Neuronal stem cell (in vitro differentiated cells): Measurements from ENCODE around the gene OR10A5. TPM values are rescaled to one million over a fixed set of nuclear protein-coding genes. Genes with fewer than 3 reads are reported as not detected.
"Not testable (repeated sequence)": the region's sequence is repeated elsewhere in the genome, so short reads cannot be mapped to it uniquely, and the experiment has no call there.

Experiments
- DNase-seq: peaks from one replicate; pipeline ENCODE4 v3.0.0-alpha.2; 2013; ENCODE audit warnings: low spot score
- H2AFZ ChIP-seq: one replicate; pipeline ENCODE4 v1.6.1; 2013; ENCODE audit warnings: mild to moderate bottlenecking, low read length, inconsistent platforms
- H2AK5ac ChIP-seq: 2 replicates; pipeline ENCODE4 v1.6.1; 2013; ENCODE audit warnings: low read depth, mild to moderate bottlenecking, inconsistent platforms, low read length, moderate library complexity, mixed read lengths
- H2BK120ac ChIP-seq: 2 replicates; pipeline ENCODE4 v1.6.1; 2013; ENCODE audit warnings: low read depth, mild to moderate bottlenecking, inconsistent platforms, low read length, moderate library complexity, mixed read lengths
- H2BK12ac ChIP-seq: one replicate; pipeline ENCODE4 v1.6.1; 2013; ENCODE audit warnings: low read length, inconsistent platforms
- H2BK15ac ChIP-seq: 2 replicates; pipeline ENCODE4 v1.6.1; 2013; ENCODE audit warnings: mild to moderate bottlenecking, low read length, inconsistent platforms, mixed read lengths
- H2BK5ac ChIP-seq: one replicate; pipeline ENCODE4 v1.6.1; 2013; ENCODE audit warnings: inconsistent platforms, mild to moderate bottlenecking, low read length, moderate library complexity
- H3K14ac ChIP-seq: one replicate; pipeline ENCODE4 v1.6.1; 2013; ENCODE audit warnings: low read length, inconsistent platforms
- H3K18ac ChIP-seq: 2 replicates; pipeline ENCODE4 v1.6.1; 2013; ENCODE audit warnings: low read length, inconsistent platforms
- H3K23ac ChIP-seq: 2 replicates; pipeline ENCODE4 v1.6.1; 2013; ENCODE audit warnings: low read depth, mild to moderate bottlenecking, mixed read lengths, low read length, inconsistent platforms; ENCODE audit not compliant: poor library complexity
- H3K27ac ChIP-seq: replicated peaks from 3 replicates; pipeline ENCODE4 v1.5.1; 2013; ENCODE audit warnings: low read length, inconsistent platforms
- H3K27me3 ChIP-seq, 3 experiments: 2 replicates each; pipeline ENCODE4 v1.6.1; 2013; ENCODE audit warnings: low read length in 3 of 3, mild to moderate bottlenecking in 2 of 3, inconsistent platforms in 1 of 3, low read depth in 1 of 3, mixed read lengths in 1 of 3, moderate library complexity in 1 of 3; ENCODE audit not compliant: control insufficient read depth in 3 of 3, insufficient read depth in 3 of 3
- H3K36me3 ChIP-seq, 2 donors: replicated peaks in 1 of 2; 2 replicates each; pipeline ENCODE4 v1.6.1; 2013; ENCODE audit warnings: low read length in 2 of 2; ENCODE audit not compliant: control insufficient read depth in 2 of 2, insufficient read depth in 2 of 2
- H3K4ac ChIP-seq: 2 replicates; pipeline ENCODE4 v1.6.1; 2013; ENCODE audit warnings: inconsistent platforms, mild to moderate bottlenecking, low read length, moderate library complexity
- H3K4me1 ChIP-seq, 2 donors: 1 replicate in 1 of 2; 2 replicates in 1 of 2; pipeline ENCODE4 v1.6.1; 2013; ENCODE audit warnings: low read length in 2 of 2, low read depth in 1 of 2; ENCODE audit not compliant: control insufficient read depth in 2 of 2, insufficient read depth in 1 of 2
- H3K4me2 ChIP-seq: one replicate; pipeline ENCODE4 v1.6.1; 2013; ENCODE audit warnings: mild to moderate bottlenecking, low read length, inconsistent platforms; ENCODE audit not compliant: insufficient read depth, poor library complexity, severe bottlenecking
- H3K4me3 ChIP-seq, 2 donors: 2 replicates each; pipeline ENCODE4 v1.5.1; 2013; ENCODE audit warnings: low read length in 2 of 2, mild to moderate bottlenecking in 2 of 2, inconsistent platforms in 1 of 2, moderate library complexity in 1 of 2
- H3K79me1 ChIP-seq: one replicate; pipeline ENCODE4 v1.6.1; 2013; ENCODE audit warnings: low read depth, mild to moderate bottlenecking, inconsistent platforms, low read length, moderate library complexity
- H3K9ac ChIP-seq: one replicate; pipeline ENCODE4 v1.6.1; 2013; ENCODE audit warnings: mild to moderate bottlenecking, low read depth, low read length, inconsistent platforms; ENCODE audit not compliant: poor library complexity
- H3K9me3 ChIP-seq, 2 donors: replicated peaks in 1 of 2; 2 replicates each; pipeline versions ENCODE3 to v1.6.1; 2013; ENCODE audit warnings: low read length in 2 of 2, mild to moderate bottlenecking in 2 of 2, inconsistent platforms in 1 of 2, low read depth in 1 of 2, mixed read lengths in 1 of 2, moderate library complexity in 1 of 2; ENCODE audit not compliant: control insufficient read depth in 2 of 2, insufficient read depth in 1 of 2
- H4K8ac ChIP-seq: one replicate; pipeline ENCODE4 v1.6.1; 2013; ENCODE audit warnings: low read depth, mild to moderate bottlenecking, inconsistent platforms, low read length, moderate library complexity
- H4K91ac ChIP-seq: one replicate; pipeline ENCODE4 v1.6.1; 2013; ENCODE audit warnings: low read length, low read depth, mild to moderate bottlenecking, inconsistent platforms; ENCODE audit not compliant: poor library complexity
- WGBS, 2 donors: extraction: QIAGEN DNeasy Blood & Tissue Kit; methylation state at CpG; one replicate each; pipeline ENCODE4 v1.1.7; 2013; ENCODE audit warnings: missing lambda C conversion rate in 2 of 2, mixed read lengths in 1 of 2; ENCODE audit not compliant: insufficient read length in 2 of 2, insufficient replicate concordance in 1 of 2; ENCODE audit errors: extremely low coverage in 2 of 2; 5-methylcytosine and 5-hydroxymethylcytosine counted together
- polyA plus RNA-seq, 2 experiments: library from polyadenylated mRNA; stranded (reverse); fragments of 200-250 nt; gene quantifications; one replicate each; pipeline ENCODE4 v1.2.3, GENCODE V29; 2013

OR10A5 gene, protein sequence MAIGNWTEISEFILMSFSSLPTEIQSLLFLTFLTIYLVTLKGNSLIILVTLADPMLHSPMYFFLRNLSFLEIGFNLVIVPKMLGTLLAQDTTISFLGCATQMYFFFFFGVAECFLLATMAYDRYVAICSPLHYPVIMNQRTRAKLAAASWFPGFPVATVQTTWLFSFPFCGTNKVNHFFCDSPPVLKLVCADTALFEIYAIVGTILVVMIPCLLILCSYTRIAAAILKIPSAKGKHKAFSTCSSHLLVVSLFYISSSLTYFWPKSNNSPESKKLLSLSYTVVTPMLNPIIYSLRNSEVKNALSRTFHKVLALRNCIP
- not detected for polyA plus RNA-seq (2013, experiment 1 of 2)
- polyA plus RNA-seq (2013, experiment 2 of 2), result not detected

DNA sequence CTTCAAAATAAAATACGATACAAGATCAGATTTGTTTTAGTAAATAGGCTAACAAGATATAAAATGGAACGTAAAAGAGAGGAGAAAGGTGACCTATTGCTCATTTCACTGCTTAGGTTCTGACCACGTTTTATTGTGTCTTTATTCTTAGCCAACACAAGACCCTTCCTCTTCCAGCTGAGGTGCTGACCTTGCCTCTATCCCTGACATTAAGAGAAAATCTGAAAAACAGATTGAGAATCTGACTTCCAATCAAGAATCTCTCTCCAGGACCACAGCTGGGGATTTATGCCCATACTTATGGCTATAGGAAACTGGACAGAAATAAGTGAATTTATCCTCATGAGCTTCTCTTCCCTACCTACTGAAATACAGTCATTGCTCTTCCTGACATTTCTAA is at the start of gene OR10A5:
TSS of gene OR10A5 (plus strand) at position 301 of the 400 bp plus-strand sequence. CDS start at position 301, 0 bp downstream.
- no peak for DNase-seq
- Histone ChIP-seq H4K8ac (no peak within 1 kb of the TSS), H2BK120ac (no peak within 1 kb of the TSS), H3K36me3 (no peaks in the 10 kb centered on the region), H2AFZ (no peak within 1 kb of the TSS), H3K4ac (no peak within 1 kb of the TSS), H4K91ac (no peak within 1 kb of the TSS), H3K9ac (no peak within 1 kb of the TSS), H3K4me2 (no peak within 1 kb of the TSS), H3K27me3 (no peaks in the 10 kb centered on the region), H3K18ac (no peak within 1 kb of the TSS), H3K4me3 (no peak within 1 kb of the TSS), H3K4me1 (no peaks in the 10 kb centered on the region), H2BK5ac (no peak within 1 kb of the TSS), H2AK5ac (no peak within 1 kb of the TSS), H3K27ac (no peak within 1 kb of the TSS), H2BK15ac (no peak within 1 kb of the TSS), H3K23ac (no peak within 1 kb of the TSS), H3K9me3 (peaks cover 2 to 3% of the 10 kb centered on the region in 2 donors), H2BK12ac (no peak within 1 kb of the TSS), H3K79me1 (no peaks in the 10 kb centered on the region), H3K14ac (no peak within 1 kb of the TSS)
- 100% methylated on average over 1 of the region's 3 CpGs; no CpG with 5 or more reads in 1 of the 2 donors for WGBS, 2 donors

DNA sequence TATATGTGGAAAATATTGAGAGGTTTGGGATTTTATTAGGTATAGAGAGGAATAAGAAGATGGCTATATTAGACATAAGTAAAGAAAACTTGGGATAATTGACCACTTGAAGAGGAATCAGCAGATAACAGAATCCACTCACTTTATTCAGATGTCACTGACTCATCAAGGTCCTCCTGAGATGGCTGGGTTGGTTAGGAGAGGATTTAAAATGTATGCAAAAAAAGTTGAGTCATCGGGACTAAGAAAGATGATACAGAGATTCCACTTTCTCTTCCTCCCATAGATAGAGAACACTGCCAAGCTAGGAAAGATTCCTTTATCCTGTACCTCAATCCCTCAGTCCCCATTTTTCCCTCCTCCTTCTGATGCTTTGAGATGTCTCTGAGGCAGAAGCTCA is 46.1 kb upstream of the OR10A5 start, which contains the start of gene OR6A2:
TSS of gene OR6A2 (minus strand) at position 288 of the 400 bp plus-strand sequence. CDS start 3,981 bp downstream, outside the sequence.
- H4K8ac ChIP-seq, result no peak within 1 kb of the TSS
- H3K79me1 ChIP-seq, result no peaks in the 10 kb centered on the region
- H2BK15ac ChIP-seq, result no peak within 1 kb of the TSS
- H2BK12ac ChIP-seq, result no peak within 1 kb of the TSS
- H3K23ac ChIP-seq, result no peak within 1 kb of the TSS
- H3K36me3 ChIP-seq, result no peaks in the 10 kb centered on the region
- H2BK120ac ChIP-seq, result no peak within 1 kb of the TSS
- no peaks in the 10 kb centered on the region for H3K9me3 ChIP-seq
- no peaks in the 10 kb centered on the region for H3K27me3 ChIP-seq
- no peak within 1 kb of the TSS for H2AFZ ChIP-seq
- H3K4me1 ChIP-seq, result no peaks in the 10 kb centered on the region
- no peak within 1 kb of the TSS for H3K4ac ChIP-seq
- H3K27ac ChIP-seq, result no peak within 1 kb of the TSS
- WGBS, 2 donors, result no CpG with 5 or more reads among the region's 1 CpG
- DNase-seq, result no peak
- no peak within 1 kb of the TSS for H3K14ac ChIP-seq
- H3K4me2 ChIP-seq, result no peak within 1 kb of the TSS
- H2BK5ac ChIP-seq, result no peak within 1 kb of the TSS
- H4K91ac ChIP-seq, result no peak within 1 kb of the TSS
- H3K4me3 ChIP-seq, result no peak within 1 kb of the TSS
- no peak within 1 kb of the TSS for H3K9ac ChIP-seq
- H3K18ac ChIP-seq, result no peak within 1 kb of the TSS
- no peak within 1 kb of the TSS for H2AK5ac ChIP-seq

DNA sequence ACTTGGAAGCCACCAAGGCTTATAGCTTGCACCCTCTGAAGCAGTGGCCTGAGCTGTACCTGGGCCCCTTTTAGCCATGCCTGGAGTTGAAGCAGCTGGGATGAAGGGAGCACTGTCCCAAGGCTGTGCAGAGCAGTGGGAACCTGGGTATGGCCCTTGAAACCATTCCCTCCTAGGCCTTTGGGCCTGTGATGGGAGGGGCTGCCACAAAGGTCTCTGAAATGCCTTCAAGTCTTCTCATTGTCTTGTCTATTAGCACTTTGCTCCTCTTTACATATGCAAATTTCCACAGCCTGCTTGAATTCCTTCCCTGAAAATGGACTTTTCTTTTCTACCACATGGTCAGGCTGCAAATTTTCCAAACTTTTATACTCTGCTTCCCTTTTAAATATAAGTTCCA is 44.4 kb upstream of the OR10A5 start:
- not testable (repeated sequence) for DNase-seq

DNA sequence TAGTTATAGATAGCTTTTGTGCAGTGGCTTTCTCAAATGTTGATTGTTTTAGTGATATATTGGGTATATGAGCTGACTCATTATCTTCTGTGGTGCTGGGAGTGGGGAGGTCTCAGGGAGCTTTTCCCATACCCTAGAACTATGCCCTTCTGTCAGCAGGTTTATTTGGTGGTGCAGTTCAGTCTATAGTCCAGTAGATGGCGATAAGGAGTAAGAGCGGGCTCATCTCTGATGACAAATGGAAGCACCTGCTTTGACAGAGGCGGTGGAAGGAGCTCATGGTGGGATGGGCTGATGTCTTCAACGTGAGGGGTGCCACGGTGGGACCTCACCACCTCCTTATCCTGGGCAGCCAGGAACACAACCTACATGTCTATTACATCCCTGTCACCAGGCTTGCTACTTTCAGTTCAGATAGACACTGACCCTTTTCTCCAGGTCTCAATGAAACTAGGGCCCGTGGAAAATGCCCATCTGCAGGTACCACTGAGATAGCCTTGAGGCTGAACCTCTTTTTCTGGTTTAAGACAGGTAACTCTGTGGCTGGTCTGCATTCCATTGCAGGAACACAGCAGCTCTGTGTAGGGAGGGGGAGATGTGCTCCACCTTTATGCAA is 33.0 kb upstream of the OR10A5 start:
- no peaks in the 10 kb centered on the region for H3K79me1 ChIP-seq
- no CpG with 5 or more reads among the region's 6 CpGs for WGBS, 2 donors
- H4K8ac ChIP-seq, result no peak overlapping the region
- H2BK5ac ChIP-seq, result no peak overlapping the region
- H3K14ac ChIP-seq, result no peak overlapping the region
- no peak overlapping the region for H3K4me3 ChIP-seq
- H3K27me3 ChIP-seq, result no peaks in the 10 kb centered on the region
- H3K36me3 ChIP-seq, result no peaks in the 10 kb centered on the region
- no peak overlapping the region for H4K91ac ChIP-seq
- H3K4me1 ChIP-seq, result no peaks in the 10 kb centered on the region
- no peak overlapping the region for H2AK5ac ChIP-seq
- H3K4ac ChIP-seq, result no peak overlapping the region
- H2BK15ac ChIP-seq, result no peak overlapping the region
- H3K9me3 ChIP-seq, result peaks cover 0 to 5% of the 10 kb centered on the region in 2 donors
- no peak overlapping the region for H3K18ac ChIP-seq
- H3K27ac ChIP-seq, result no peak overlapping the region
- no peak overlapping the region for H3K23ac ChIP-seq
- H2BK120ac ChIP-seq, result no peak overlapping the region
- H2AFZ ChIP-seq, result no peak overlapping the region
- peak; percentile 43 for DNase-seq
- H3K9ac ChIP-seq, result no peak overlapping the region
- H2BK12ac ChIP-seq, result no peak overlapping the region
- no peak overlapping the region for H3K4me2 ChIP-seq

More for the DNA sequence above, 44.4 kb upstream of the OR10A5 start:
- H2BK5ac ChIP-seq, H4K8ac ChIP-seq, H3K4ac ChIP-seq, H3K27ac ChIP-seq, H2BK12ac ChIP-seq, H3K36me3 ChIP-seq, H3K4me2 ChIP-seq, H3K23ac ChIP-seq, H2AK5ac ChIP-seq, H3K18ac ChIP-seq, H2AFZ ChIP-seq, H3K4me1 ChIP-seq, H3K9ac ChIP-seq, H2BK15ac ChIP-seq, H3K9me3 ChIP-seq, H3K27me3 ChIP-seq, H3K4me3 ChIP-seq, H4K91ac ChIP-seq, H3K79me1 ChIP-seq, H2BK120ac ChIP-seq, H3K14ac ChIP-seq: not testable (repeated sequence)
